GM19397 (cell line): ENCODE measurements around the gene HDHD2.
"Not testable (repeated sequence)": the region's sequence is repeated elsewhere in the genome, so short reads cannot be mapped to it uniquely, and the experiment has no call there.

Source experiments
- ATAC-seq: cut with Tn5 transposase; IDR thresholded peaks from one replicate; pipeline ENCODE4 v1.9.1; 2021; ENCODE audit warnings: mild to moderate bottlenecking, moderate library complexity; ENCODE audit not compliant: unreplicated experiment

Gene HDHD2, protein sequence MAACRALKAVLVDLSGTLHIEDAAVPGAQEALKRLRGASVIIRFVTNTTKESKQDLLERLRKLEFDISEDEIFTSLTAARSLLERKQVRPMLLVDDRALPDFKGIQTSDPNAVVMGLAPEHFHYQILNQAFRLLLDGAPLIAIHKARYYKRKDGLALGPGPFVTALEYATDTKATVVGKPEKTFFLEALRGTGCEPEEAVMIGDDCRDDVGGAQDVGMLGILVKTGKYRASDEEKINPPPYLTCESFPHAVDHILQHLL

DNA sequence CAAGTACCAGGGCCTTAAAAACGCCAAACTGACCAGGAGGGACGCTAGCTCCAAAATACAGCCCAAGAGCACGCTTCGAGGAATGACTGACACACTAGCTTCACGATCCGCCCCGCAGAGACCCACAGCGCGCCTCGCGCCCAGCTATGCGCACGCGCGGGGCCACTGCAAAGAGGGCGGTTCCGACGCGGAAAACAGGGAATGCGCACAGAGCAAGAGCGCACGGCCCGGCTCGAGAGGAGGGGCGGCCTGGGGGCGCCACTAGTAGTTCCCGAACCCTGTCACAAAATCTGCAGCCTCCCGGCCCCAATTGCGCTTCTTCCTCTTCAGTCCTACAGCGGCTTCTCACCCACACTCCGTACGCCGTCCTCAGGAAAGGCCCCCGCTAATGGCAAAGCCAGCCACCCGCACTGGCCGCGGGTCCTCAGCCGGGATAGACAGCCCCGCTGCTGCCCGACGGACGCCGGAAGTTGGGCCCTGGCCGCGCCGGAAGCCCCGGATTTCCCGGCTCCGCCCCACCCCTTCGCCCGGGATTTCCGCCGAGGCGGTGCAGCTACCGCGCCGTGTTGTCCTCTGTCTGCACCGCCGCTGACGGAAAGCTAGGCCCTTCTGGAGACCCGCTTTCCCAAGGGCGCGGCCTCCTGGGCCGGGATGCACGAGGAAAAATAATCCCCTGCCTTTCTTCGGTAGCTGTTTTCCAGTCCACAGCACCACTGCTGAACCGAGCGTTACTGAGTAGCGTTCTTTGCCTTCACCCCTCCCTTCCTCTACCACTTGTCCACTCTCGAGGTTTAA is at the start of gene HDHD2:
HDHD2 (minus strand) TSS at position 472 of the 795 bp plus-strand sequence. CDS start 14,061 bp downstream, outside the sequence.
- ATAC-seq: peak; percentile 96

DNA sequence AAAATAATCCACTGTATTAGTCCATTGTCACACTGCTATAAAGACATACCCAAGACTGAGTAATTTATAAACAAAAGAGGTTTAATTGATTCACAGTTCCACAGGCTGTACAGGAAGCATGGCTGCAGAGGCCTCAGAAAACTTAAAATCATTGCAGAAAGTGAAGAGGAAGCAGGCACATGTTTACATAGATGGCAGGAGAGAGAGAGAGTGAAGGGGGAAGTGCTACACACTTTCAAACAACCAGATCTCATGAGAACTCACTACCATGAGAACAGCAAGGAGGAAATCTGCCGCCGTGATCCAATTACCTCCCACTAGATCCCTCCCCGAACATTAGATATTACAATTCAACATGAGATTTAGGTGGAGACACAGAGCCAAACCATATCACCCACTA is 45.7 kb upstream of the HDHD2 start:
- not testable (repeated sequence) for ATAC-seq

DNA sequence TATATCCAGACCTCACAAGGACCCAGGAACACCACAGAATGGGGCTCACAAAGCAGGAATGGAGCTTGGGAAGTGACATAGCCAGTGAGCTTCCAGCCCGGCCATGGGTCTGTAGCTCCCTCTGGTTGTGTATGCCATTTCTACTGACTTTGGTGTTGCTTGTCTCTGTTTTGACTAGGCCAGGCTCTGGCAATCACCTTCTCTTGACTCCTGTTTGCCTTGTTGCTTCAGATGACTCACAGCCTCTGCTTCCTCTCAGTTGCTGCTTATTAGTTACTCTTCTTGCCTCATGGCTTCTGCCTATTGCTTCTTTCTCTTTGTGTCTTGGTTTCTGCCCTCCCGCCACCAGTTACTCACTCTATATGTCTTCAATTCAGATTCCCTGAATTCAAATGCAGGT is 41.7 kb upstream of the HDHD2 start:
- no peak for ATAC-seq

DNA sequence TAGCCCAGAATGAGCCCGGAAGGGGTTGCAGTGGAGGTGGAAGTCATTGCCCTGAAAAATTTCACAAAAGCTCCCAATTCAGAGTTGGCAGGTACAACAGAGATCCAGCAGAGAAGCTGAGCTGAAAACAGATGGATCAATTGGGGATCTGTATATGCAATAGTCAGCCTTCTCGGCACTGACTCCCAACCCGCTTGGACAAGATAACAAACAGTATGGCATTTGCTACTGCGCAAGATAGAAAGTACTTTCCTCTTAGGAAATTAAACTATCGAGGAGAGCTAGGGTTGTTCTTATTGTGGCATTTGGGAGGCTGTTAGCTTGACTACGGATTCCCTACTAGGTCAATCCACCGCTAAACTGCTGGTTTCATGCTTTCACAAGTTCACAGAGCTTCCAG is 37.4 kb upstream of the HDHD2 start:
- no peak for ATAC-seq

DNA sequence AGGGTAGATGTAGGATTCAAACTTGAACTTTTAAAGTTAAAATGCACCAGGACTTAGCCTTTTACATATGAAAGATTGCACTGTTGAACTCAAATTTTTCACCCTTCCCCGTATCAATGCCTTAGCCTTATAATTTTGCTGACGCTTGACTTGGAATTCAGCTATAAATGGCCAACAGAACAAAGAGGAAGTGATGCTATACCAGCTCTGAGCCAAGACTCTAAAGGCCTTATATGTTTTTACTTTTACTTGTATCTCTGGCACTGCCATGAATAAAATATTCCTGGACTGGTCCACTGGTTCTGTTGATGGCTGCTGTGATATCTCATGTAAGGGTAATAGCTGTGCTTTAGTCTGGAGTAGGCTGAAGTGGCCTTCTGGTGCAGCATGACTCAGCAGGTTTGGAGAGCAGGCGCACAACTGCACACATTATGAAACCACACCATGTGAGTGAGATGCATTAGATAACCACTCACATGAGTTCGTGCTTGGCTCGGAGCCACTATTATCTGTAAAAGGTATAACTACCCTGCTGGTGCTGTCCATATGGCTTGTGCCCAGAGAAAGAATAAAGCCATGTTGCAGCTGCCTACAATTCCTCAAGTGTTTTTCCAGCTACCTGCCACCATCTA is 34.2 kb upstream of the HDHD2 start:
- no peak for ATAC-seq

DNA sequence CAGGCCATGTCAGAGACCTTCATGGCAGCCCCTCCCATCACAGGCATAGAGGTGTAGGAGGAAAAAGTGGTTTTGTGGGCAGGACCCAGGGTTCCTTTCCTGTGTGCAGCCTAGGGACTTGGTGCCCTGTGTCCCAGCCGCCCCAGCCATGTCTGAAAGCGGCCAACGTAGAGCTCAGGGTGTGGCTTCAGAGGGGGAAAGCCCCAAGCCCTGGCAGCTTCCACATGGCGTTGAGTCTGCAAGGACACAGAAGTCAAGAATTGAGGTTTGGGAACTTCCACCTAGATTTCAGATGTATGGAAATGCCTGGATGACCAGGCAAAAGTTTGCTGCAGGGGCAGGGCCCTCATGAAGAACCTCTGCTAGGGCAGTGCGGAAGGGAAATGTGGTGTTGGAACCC is 31.9 kb upstream of the HDHD2 start:
- ATAC-seq: not testable (repeated sequence)

DNA sequence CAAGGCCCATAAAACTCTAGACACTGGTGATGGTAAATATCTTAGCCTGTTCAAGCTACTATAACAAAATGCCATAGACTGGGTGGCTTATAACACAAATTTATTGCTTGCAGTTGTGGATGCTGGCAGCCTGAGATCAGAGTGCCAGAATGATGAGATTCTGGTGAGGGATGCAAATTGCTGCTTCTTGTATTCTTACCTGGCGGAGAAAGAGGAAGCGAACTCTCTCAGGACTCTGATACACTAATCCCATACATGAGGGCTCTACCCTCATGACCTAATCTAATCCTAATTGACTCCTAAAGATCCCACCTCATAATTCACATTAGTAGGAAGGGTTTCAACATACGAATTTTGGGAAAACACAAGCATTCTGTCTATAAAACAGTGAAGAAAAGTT is 30.5 kb upstream of the HDHD2 start:
- ATAC-seq: no peak

DNA sequence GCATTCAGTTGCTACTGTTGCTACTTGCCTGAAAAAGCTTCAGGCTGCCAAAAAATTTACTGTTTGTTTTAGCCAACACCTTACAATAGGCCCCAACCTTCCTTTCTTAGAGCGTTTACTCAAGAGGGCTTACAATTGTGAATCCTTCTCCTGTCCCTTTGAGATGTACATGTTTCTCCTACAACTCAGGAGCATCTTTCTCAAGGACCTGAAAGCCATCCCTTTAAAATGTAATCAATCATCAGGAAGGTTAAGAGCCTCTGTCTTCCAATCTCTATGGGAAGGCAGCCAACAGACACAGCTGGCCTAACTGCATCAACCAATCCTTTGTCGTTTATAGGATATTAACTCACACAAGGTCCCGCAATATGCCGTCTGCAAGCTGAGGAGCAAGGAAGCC is 29.2 kb upstream of the HDHD2 start:
- ATAC-seq: no peak

DNA sequence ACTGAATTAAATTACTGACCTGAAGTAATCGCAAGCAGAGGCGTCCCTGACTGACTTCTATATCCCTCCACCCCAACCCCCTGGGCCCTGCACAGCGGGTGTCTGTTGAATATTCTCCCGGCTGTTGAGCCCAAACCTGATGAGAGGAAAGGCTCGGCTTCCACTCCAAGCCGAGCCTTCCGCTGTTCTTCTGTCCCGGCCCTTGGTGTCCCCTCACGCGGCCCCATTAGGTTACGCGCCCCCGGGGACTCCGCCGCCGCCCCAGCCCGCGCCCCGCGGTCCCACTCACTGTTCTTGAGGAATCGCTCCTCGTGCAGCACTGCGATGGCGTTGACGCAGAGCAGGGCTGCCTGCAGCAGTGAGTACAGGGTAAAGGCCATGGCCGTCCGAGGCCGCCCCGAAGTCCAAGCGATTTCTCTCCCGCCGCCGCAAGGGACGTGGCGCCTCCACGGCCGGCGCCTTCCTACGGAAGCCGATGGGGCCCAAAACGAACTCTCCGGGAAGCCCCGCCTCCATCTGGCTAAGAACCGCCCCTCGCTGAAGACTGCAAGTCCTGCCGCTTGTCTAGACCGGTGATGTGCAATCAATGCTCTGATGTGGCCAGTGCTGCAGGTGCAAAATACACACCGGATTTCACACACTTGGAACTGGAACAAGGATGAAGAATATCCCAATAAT is 25.7 kb upstream of the HDHD2 start, which contains the start of gene IER3IP1:
IER3IP1 (minus strand) TSS at position 467 of the 678 bp plus-strand sequence; CDS start at position 380, 87 bp downstream.
- ATAC-seq: peak; percentile 88

DNA sequence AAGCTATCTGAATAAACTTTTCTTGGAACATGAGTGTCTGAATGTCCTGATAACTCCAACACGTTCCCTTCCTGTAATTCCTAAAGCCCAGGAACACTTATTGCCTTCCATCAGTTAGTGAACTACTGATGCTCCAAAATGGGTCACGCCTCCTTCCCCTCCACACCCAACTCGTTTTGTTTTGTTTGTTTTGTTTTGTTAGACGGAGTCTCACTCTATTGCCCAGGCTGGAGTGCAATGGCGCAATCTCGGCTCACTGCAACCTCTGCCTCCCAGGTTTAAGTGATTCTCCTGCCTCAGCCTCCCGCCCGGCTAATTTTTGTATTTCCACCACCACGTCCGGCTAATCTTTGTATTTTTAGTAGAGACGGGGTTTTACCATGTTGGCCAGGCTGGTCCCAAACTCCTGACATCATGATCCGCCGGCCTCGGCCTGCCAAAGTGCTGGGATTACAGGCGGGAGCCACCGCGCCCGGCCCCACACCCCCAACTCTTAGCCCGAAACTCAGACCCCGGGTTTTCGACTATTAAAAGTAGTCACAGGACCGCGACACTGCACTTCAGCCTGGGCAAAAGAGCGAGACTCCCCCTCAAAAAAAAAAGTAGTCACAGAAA is 25.1 kb upstream of the HDHD2 start:
- ATAC-seq: no peak

DNA sequence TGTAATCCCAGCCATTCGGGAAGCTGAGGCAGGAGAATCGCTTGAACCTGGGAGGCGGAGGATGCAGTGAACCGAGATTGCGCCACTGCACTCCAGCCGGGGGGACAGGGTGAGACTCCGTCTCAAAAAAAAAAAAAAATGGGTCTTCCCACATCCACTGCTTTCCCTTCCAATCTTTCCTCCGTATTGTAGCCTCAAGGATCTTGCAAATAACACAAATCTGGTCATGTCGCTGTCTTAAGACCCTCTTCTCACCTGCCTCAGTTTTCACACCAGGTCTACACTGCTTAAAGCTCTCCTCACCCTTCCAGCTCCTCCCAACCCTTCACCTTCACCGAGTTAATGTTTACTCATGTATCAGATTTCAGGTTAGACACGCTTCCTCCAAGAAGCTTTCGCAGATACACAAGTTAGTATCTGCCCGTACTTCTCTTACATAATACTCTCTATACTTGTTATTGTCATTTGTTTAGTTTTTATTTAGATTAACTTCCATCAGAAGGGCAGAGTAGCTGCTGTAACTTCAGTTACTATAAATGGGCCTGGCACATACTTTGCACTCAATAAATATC is 24.3 kb upstream of the HDHD2 start:
- no peak for ATAC-seq

DNA sequence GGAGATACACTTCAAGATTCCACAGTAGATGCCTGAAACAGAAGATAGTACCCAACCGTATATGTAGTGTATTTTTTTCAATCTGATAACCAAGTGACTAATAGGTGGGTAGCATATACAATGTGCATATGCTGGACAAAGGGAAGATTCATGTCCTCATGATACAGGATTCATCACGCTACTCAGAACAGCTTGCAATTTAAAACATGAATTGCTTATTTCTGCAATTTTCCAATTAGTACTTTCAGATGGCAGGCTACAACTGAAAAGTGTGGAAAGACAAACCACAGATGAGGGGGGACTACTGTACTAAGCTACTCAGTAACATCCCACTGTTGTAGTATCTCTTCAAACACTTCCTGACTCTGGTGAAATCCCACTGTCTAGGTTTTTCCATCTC is 22.2 kb upstream of the HDHD2 start:
- ATAC-seq: no peak

DNA sequence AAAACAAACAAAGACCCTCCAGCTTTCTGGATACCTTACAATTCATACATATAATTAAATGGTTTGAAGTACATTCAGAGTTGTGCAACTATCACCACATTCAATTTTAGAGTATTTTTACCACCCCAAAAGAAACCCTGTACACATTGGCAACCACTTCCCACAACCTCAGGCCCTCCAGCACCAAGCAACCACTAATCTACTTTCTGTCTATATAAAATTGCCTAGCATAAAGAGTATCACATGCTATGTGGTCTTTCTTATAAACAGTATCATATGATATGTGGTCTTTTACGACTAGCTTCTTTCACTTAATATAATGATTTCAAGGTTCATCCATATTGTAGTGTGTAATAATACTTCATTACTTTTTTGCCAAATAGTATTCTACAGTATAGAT is 18.6 kb upstream of the HDHD2 start:
- no peak for ATAC-seq

DNA sequence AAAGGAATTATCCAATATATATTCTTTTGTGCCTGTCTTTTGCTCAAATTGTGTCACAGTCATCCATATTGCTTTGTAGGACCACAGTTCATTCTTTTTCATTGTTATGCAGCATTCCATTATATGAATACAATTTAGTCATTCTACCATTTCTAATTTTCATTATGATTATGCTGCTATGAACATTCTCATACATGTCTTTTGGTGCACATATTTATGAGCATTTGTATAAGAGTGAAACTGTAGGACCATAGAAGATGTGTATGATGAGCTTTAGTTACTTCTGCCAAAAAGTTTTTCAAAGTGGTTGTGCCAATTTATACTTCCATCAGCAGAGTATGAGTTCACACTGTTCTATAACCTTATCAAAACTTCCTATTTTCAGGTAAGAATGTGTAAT is 18.2 kb upstream of the HDHD2 start:
- no peak for ATAC-seq

DNA sequence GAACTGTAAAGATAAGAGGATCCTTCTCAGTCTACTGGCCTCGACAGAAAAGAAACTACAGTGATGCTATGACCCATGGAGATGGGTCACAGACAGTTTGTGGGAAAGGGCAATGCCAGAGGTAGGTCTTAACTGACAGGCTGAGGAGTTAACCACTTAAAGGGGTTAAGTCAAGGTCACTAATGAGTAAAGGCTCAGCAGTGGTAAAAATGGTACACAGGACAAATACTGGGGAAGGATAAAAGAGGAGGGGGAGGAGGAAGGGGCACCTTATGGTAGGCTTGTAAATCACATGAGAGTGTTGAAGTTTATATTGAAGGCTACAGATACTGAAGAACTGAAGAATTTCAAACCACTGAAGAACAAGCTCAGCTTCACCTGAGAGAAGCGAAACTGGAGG is 16.0 kb upstream of the HDHD2 start:
- no peak for ATAC-seq

DNA sequence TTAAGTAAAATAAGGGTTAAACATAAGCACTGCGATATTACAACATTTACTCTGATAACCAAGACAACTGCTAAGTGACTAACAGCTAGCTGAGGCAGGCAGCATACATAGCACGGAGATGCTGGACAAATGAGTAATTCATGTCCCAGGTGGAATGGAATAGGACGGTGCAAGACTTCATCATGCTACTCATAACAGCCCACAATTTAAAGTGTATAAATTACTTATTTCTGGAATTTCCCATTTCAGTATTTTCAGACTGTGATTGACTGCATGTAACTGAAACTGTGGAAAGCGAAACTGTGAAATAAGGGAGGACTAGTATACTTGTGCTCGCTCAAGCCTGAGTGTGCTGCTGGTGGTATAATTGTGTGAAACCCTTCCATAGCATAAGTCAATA is 12.9 kb upstream of the HDHD2 start:
- ATAC-seq: peak; percentile 83

DNA sequence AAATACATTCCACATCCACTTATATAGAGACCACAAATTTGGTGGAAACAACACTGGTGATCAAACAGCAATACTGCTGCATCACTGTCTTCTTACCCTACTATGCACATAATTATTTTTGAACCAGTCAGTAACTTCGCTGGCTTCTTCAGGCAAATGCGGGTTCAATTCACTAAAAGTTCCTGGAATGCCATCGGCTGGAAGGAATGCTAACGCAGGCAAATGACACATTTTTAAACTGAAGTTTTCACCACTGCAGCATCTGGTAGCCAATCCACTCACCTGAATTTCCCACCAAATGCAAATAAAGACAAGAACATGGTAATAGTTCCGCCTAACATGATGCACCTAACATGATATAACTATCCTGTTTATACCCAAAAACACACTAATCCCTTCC is 10.0 kb upstream of the HDHD2 start:
- ATAC-seq: no peak

DNA sequence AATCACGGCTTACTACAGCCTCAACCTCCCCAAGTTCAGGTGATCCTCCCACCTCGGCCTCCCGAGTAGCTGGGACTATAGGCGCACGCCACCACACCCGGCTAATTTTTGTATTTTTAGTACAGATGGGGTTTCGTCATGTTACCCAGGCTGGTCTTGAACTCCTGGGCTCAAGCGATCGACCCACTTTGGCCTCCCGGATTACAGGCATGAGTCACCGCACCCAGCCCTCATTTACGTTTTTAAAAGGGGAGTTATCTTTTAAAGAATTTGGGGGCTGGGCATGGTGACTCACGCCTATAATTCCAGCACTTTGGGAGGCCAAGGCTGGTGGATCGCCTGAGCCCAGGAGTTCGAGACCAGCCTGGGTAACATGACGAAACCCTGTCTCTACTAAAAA is 8.1 kb upstream of the HDHD2 start:
- not testable (repeated sequence) for ATAC-seq

DNA sequence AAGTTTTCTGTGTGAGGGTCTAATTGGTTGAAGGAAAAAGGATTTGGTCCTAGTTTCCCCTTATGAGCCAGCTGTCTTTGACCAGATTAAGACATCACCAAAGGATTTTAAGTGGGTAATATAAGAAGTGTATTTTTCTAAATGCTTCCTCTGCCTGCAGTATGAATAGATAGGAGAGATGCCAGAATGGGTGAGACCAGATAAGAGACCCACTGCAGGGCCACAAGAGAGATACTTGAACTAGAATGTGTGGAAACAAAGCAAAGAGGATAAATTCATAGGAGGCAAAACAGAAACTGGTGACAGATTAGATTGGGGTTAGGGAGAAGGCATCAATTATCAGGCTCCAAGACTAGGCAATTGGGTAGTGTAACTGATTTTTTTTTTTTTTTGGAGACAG is 1.1 kb upstream of the HDHD2 start:
- ATAC-seq: no peak

DNA sequence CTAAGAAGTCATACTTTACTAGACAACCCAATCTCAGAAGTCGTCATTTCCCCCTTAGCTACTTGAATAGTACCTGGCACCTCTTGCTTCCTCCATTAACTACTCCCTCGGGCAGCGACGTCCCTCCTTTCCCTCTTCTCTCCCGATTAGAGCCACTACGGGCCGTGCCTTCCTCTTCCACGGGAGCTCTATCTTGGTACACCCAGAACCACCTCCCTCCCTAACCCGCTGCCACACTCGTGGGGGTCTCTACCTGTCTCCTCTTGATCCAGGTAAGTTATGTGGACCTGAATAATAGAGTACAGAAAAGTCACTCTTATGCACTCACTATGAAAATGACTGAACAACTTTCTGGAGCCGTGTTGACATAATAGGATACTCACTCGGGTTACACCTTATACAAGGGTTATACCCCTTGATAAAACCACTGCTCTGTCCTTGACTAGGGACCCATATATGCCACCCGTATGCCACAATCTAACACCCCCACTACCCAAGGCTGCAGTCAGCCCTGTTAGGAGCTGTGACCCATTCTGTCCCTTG is 595 bp upstream of the HDHD2 start:
- ATAC-seq: no peak
